Measurements from ENCODE around the gene SAMMSON.

The SAMMSON gene

DNA sequence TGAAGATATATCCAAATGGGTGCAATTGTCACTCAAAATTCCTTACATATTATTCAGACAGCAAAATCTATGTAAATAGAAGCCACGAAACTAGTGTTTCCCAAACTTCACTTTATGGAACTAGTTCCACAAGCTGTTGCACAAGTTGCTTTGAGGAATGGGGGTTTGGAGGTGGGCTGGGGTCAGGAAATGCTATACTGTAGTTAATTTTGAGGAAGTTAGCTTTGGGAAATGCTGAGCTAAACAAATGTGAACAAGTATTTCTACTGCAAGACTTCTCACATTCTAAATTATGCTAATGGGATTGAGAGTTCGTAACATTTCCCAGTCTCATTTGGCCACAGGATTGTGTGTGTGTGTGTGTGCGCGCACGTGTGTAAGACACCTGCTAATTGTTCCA lies 28.7 kb upstream of the SAMMSON start:
- no peak for DNase-seq (ENCODE audit: extremely low spot score)
- TF ChIP-seq, protein P1, sequence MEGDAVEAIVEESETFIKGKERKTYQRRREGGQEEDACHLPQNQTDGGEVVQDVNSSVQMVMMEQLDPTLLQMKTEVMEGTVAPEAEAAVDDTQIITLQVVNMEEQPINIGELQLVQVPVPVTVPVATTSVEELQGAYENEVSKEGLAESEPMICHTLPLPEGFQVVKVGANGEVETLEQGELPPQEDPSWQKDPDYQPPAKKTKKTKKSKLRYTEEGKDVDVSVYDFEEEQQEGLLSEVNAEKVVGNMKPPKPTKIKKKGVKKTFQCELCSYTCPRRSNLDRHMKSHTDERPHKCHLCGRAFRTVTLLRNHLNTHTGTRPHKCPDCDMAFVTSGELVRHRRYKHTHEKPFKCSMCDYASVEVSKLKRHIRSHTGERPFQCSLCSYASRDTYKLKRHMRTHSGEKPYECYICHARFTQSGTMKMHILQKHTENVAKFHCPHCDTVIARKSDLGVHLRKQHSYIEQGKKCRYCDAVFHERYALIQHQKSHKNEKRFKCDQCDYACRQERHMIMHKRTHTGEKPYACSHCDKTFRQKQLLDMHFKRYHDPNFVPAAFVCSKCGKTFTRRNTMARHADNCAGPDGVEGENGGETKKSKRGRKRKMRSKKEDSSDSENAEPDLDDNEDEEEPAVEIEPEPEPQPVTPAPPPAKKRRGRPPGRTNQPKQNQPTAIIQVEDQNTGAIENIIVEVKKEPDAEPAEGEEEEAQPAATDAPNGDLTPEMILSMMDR (IDR thresholded peaks at IDR 0.05; ENCODE audit: control extremely low read depth, extremely low read depth, low read depth, missing control alignments), result no peak
- POLR2A ChIA-PET, result no interaction called here
- CTCF ChIA-PET, result interaction anchor here (1.7 kb wide), 1 partner anchor 10 kb away, joined by 4 read pairs; no protein-coding TSS in a partner anchor

DNA sequence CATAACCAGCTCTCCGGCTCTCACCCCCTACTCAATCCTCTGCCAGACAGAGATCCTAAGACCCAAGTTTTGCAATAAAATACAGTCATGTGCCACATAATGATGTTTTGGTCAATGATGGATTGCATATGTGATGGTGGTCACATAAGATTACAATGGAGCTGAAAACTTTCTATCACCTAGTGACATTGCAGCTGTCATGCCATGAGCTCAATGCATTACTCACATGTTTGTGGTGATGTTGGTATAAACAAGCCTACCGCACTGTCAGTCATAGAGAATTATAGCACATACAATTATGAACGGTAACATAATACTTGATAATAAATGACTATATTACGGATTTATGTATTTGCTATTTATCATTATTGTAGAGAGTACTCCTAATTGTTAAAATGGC lies 26.9 kb upstream of the SAMMSON start:
- POLR2A ChIA-PET, result no interaction called here
- TF ChIP-seq, protein P1 (IDR thresholded peaks at IDR 0.05; ENCODE audit: control extremely low read depth, extremely low read depth, low read depth, missing control alignments), result no peak
- CTCF ChIA-PET, result interaction anchor here (1.3 kb wide), 1 partner anchor 19 kb away, joined by 5 read pairs; no protein-coding TSS in a partner anchor

DNA sequence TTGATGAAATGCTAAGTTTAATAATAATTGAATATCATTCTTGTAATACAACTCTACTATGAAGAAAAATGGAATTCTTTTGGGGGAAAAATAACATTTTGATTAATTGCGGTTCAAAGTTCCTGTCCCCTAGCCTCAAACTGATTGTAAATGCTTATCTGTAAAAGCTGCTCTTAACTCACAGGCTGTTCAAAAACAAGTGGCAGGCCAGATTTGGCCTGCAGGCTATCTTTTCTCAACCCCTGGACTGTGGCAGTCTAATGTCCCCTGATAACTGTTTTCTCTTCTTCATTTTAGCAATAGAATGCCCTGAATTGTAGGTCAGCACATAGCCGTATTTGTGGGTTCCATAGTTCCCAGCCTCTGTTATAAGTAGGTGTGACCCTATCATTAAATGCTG lies 23.5 kb upstream of the SAMMSON start:
- ChIA-PET CTCF (no interaction called here), POLR2A (no interaction called here)
- DNase-seq (ENCODE audit: extremely low spot score), result no peak
- TF ChIP-seq, protein P1 (IDR thresholded peaks at IDR 0.05; ENCODE audit: control extremely low read depth, extremely low read depth, low read depth, missing control alignments), result no peak

More for the DNA sequence above, 26.9 kb upstream of the SAMMSON start:
- no peak for DNase-seq (ENCODE audit: extremely low spot score)

DNA sequence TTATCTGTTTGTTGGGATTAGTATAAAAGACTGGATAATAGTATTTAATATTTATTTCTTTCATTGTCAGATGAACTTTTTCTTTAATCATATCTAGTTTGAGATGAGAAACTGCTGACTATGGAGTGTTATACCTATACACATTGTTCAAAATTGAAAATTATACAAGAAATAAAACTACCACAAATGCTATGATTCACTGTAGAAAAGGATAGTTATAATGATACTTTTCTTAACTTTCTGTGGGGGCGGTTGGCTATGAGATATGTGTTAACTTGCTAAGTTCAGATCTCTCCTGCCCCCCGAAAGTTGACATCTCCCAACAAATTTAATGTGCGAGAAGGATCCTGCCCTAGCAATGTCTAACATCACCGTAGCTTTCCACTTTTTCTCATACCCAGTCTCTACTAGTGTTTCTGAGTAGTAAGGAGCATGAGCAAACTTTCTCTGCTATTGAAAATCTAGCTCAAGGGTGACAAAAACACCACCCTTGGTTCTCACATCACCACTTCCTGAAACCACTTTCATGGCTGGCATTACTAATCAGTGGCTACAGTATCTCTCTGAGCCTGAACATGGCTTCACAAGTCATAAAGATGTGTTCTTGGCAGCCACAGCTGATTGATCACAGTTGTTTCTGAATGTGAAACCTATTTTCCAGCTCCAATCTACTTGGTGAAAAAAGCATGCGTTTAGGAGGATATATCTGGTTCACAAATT lies 15.8 kb upstream of the SAMMSON start:
- CTCF ChIA-PET, result no interaction called here
- TF ChIP-seq, protein P1 (IDR thresholded peaks at IDR 0.05; ENCODE audit: control extremely low read depth, extremely low read depth, low read depth, missing control alignments), result no peak
- POLR2A ChIA-PET, result no interaction called here
- DNase-seq (ENCODE audit: extremely low spot score), result no peak

DNA sequence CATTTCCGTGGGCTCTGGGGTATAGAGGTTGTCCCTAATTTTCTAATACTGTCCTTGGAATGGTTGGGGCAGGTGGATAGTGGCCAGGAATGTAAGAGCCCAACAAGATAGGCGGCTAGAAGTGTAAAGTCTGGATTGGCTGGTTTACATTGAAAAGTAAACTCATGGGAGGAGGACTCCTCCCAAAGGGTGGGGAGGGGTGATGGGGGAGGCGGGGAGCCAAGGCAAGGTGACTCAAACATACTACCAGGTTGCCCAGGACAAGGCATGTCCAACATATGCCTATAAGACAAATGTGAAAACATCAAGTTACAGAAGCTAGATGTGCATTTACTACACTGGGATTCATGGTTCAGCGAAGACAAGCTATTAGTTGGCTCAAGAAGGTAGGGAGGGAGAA lies 14.3 kb upstream of the SAMMSON start:
- TF ChIP-seq, protein P1 (IDR thresholded peaks at IDR 0.05; ENCODE audit: control extremely low read depth, extremely low read depth, low read depth, missing control alignments), result no peak
- POLR2A ChIA-PET, result no interaction called here
- DNase-seq (ENCODE audit: extremely low spot score), result no peak
- CTCF ChIA-PET, result no interaction called here

DNA sequence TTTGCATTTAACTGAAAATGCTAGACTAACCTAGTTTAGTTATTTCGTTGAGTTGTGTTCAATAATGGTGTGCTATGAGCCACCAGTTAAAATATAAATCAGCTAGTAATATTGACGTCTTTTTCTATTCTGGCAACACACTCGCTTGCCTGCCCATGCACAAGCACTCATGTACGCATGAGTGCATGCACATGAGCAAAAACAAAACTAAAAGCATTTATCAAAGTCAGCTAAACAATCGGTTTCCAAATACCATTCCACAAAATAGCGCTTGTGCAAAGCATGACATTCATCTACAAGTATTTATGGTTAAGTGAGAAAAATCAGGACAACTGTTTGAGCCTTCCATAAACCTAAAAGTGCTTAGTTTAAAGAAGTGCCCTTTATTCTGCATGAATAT lies 13.1 kb upstream of the SAMMSON start:
- DNase-seq (ENCODE audit: extremely low spot score), result no peak
- POLR2A ChIA-PET, result no interaction called here
- CTCF ChIA-PET, result interaction anchor here (0.7 kb wide), 1 partner anchor 12 kb away, joined by 3 read pairs; no protein-coding TSS in a partner anchor
- TF ChIP-seq, protein P1 (IDR thresholded peaks at IDR 0.05; ENCODE audit: control extremely low read depth, extremely low read depth, low read depth, missing control alignments), result no peak

Measured in GM10248 (cell line).